Stimulated activated CD4-positive, alpha-beta T cell treated with anti-CD3 and anti-CD28 coated beads, TNF-alpha, amount 100 ng/mL, for 1 hour (primary cell): Measurements from ENCODE around the gene AK3.
A peak's percentile ranks its signal among the peaks of the same experiment; 100 is the strongest.
"Not testable (repeated sequence)": the region's sequence is repeated elsewhere in the genome, so short reads cannot be mapped to it uniquely, and the experiment has no call there.

ENCODE experiments used
- DNase-seq, 3 donors: peaks; one replicate each; pipeline ENCODE4 v3.0.0-alpha.2; 2020; ENCODE audit warnings: low read depth in 3 of 3, low spot score in 1 of 3

Gene AK3

GRCh38 chr9:4668604-4669003, 72.4 kb downstream of the AK3 start:
- no peak for DNase-seq

- no peak for DNase-seq
These were observed 73.3 kb downstream of the AK3 start for GRCh38 chr9:4667681-4668080.

- peak in 1 of 3 donors; percentile 16 for DNase-seq
These were observed 74.8 kb downstream of the AK3 start, which contains the start of gene SPATA6L for GRCh38 chr9:4666042-4666699. Gene SPATA6L (minus strand): TSS chr9:4666480. CDS start chr9:4666250, 230 bp downstream.

GRCh38 chr9:4665357-4665756, 75.6 kb downstream of the AK3 start:
- DNase-seq: no peak

- no peak for DNase-seq
These were observed 77.0 kb downstream of the AK3 start for GRCh38 chr9:4663956-4664355.

- no peak for DNase-seq
These were observed 77.8 kb downstream of the AK3 start for GRCh38 chr9:4662989-4663792.

GRCh38 chr9:4662108-4662988, 78.7 kb downstream of the AK3 start, which contains the start of gene PLPP6:
Gene PLPP6 (plus strand): TSS chr9:4662294. CDS start chr9:4662376, 82 bp downstream.
- peak; percentile 42 to 53 (median 48) for DNase-seq

- DNase-seq: no peak
These were observed 79.4 kb downstream of the AK3 start for GRCh38 chr9:4661611-4662010.

- no peak for DNase-seq
These were observed 79.8 kb downstream of the AK3 start for GRCh38 chr9:4661165-4661564.

GRCh38 chr9:4660665-4661064, 80.3 kb downstream of the AK3 start:
- DNase-seq: not testable (repeated sequence)
